Esophagus muscularis mucosa (tissue), 4 donors: ENCODE measurements around the gene RAD51B. TPM values are rescaled to one million over a fixed set of nuclear protein-coding genes. Genes with fewer than 3 reads are reported as not detected.

Source experiments
- DNase-seq: peaks from one replicate; pipeline ENCODE4 v3.0.0-alpha.2; 2017; ENCODE audit errors: extremely low spot score
- H3K27ac ChIP-seq, 4 donors: fragments of 200-600 bp; sonication (generic); replicated peaks in 1 of 4; 1 replicate in 3 of 4; 2 replicates in 1 of 4; pipeline ENCODE4 v1.5.1; 2016 to 2019; ENCODE audit warnings: mild to moderate bottlenecking in 1 of 4
- H3K27me3 ChIP-seq, 4 donors: fragments of 200-600 bp; sonication (generic); one replicate each; pipeline versions ENCODE4 v1.5.1 to v1.6.0; 2016 to 2019
- H3K36me3 ChIP-seq, 4 donors: fragments of 200-600 bp; sonication (generic); one replicate each; pipeline ENCODE4 v1.5.1; 2016 to 2019
- H3K4me1 ChIP-seq, 4 donors: fragments of 200-600 bp; sonication (generic); one replicate each; pipeline ENCODE4 v1.5.1; 2016 to 2019
- H3K4me3 ChIP-seq, 4 donors: fragments of 200-600 bp; sonication (generic); 1 replicate in 2 of 4; 2 replicates in 2 of 4; pipeline ENCODE4 v1.5.1; 2016 to 2019; ENCODE audit warnings: mild to moderate bottlenecking in 4 of 4, moderate library complexity in 1 of 4
- H3K9me3 ChIP-seq, 4 donors: fragments of 200-600 bp; sonication (generic); 1 replicate in 3 of 4; 2 replicates in 1 of 4; pipeline ENCODE4 v1.5.1; 2016 to 2019
- EP300 ChIP-seq: sonication (generic); formaldehyde crosslinking; IDR thresholded peaks from one replicate; pipeline ENCODE4 v1.6.1; 2017; ENCODE audit warnings: antibody characterized with exemption
- POLR2A ChIP-seq: fragments of 450-650 bp; IDR thresholded peaks from one replicate; pipeline ENCODE4 v1.6.1; 2017; ENCODE audit warnings: antibody characterized with exemption, moderate library complexity, mild to moderate bottlenecking, low read depth
- POLR2AphosphoS5 ChIP-seq, 2 donors: sonication (generic); formaldehyde crosslinking; IDR thresholded peaks; one replicate each; pipeline ENCODE4 v1.6.1; 2017; ENCODE audit warnings: antibody characterized with exemption in 2 of 2
- WGBS: methylation state at CpG from one replicate; pipeline ENCODE4 v1.1.5; 2018; 5-methylcytosine and 5-hydroxymethylcytosine counted together
- intact Hi-C: fragments of 100-400 bp; cut with DNase I; formaldehyde crosslinking; loops from one replicate; pipeline ENCODE4 v1.15.1; 2023
- total RNA-seq, 4 donors: library from RNA; depleted of rRNA; stranded (reverse); fragments of >200 nt; gene quantifications; one replicate each; pipeline versions ENCODE4 v1.1.0 to v1.2.1, GENCODE V29; 2016
- TF ChIP-seq, protein P1 (sequence below), 3 experiments: fragments of 200-600 bp in 2 of 3; fragments of 450-650 bp in 1 of 3; sonication (generic) in 2 of 3; IDR thresholded peaks; one replicate each; pipeline ENCODE4 v1.5.1; 2017 to 2019; ENCODE audit warnings: antibody characterized with exemption in 3 of 3, mild to moderate bottlenecking in 2 of 3, moderate library complexity in 1 of 3

Gene RAD51B
- total RNA-seq, 4 donors from 2014 or later = 2.8 to 11.1 (median 5.1) TPM

DNA sequence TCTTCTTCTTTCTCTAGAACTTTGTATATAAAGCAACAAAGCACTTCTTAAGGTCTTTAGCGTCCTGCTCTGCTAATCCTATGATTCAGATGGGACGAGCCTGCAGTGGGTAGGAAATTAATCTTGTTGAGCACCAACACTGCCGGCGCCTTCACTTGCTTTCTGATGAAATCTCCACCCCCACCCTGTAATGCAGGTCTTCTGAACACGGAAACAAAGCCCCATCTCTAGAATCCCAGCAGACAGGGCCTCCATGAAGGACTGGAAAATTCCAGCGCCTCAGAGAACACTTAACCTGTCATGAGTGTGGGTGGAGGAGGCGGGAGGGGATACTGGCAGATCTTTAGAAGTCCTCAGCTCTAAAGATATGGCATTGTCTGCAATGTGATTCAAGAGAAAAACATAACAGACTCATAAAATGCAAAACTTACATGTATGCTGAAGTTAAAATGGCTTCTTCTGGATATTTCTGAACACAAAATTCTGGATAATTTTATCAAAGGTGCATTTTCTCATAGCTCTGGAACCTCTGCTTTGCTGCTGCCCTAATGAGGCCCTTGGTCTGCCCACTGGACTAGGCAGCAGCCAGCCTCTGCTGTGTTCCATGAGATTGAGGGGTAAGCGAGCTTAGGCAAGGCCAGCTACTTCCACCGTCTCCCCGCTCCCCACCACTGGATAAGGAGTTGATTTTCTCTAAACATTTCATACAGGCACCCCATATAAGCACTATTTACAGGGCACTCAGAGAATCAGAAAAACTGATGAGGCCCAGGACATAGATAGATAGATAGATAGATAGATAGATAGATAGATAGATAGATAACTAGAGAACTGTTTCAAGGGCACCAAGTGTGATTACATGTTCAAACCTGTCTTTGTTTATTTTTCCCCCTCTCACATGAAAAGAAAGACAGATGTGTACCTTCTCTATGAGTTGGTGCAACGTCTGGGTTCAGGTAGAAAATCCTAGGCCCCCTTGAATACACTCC is 930.2 kb downstream of the RAD51B start:
- H3K27ac ChIP-seq = no peak overlapping the region
- no peak for DNase-seq

DNA sequence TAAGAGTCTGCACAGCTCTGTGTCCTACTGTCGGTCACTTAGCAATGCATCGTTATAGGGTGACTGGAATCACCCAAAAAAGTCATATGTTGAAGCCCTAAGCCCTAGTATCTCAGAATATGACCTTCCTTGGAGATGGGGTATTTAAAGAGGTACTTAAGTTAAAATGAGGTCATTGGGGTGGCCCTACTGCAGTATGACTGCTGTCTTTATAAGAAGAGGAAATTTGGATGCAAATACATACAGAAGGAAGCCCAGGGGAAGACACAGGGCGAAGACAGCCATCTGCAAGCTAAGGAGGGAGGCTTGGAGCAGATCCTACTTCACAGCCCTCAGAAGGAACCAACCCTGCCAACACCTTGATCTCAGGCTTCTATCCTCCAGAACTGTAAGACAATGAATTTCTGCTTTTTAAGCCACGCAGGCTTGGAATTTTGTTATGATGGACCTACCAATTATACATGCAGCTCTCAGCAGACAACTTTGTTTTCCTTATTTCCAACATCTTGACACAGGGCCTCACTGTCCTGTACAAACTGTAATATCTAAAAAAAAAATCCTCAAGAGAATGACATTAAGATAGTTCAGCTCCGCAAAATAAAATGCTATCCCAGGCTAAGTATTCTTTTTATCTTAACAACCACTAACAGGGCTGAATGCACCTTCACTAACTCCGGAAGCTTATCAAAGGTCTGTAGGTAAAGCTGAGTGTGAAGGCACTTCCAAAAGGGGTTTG is 932.9 kb downstream of the RAD51B start:
- Histone ChIP-seq H3K27ac (peak overlapping the region in 3 of 4 donors; percentile 32 to 60 (median 44)), H3K4me3 (no peak overlapping the region), H3K27me3 (no peaks in the 10 kb centered on the region), H3K36me3 (no peaks in the 10 kb centered on the region), H3K9me3 (no peaks in the 10 kb centered on the region), H3K4me1 (peaks cover 13 to 42% (median 35%) of the 10 kb centered on the region in 4 donors)
- 77% methylated on average over 6 of the region's 6 CpGs for WGBS
- intact Hi-C loops = no loop called here
- TF ChIP-seq EP300 = no peak
- no peak for DNase-seq

More for the DNA sequence above, 930.2 kb downstream of the RAD51B start:
- H3K4me1 ChIP-seq = peaks cover 10 to 25% (median 20%) of the 10 kb centered on the region in 4 donors
- H3K27me3 ChIP-seq = no peaks in the 10 kb centered on the region
- no peaks in the 10 kb centered on the region for H3K36me3 ChIP-seq
- TF ChIP-seq EP300 (no peak), POLR2AphosphoS5 (IDR thresholded peaks at IDR 0.05) (no peak), POLR2A (no peak)
- TF ChIP-seq, protein P1, sequence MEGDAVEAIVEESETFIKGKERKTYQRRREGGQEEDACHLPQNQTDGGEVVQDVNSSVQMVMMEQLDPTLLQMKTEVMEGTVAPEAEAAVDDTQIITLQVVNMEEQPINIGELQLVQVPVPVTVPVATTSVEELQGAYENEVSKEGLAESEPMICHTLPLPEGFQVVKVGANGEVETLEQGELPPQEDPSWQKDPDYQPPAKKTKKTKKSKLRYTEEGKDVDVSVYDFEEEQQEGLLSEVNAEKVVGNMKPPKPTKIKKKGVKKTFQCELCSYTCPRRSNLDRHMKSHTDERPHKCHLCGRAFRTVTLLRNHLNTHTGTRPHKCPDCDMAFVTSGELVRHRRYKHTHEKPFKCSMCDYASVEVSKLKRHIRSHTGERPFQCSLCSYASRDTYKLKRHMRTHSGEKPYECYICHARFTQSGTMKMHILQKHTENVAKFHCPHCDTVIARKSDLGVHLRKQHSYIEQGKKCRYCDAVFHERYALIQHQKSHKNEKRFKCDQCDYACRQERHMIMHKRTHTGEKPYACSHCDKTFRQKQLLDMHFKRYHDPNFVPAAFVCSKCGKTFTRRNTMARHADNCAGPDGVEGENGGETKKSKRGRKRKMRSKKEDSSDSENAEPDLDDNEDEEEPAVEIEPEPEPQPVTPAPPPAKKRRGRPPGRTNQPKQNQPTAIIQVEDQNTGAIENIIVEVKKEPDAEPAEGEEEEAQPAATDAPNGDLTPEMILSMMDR (IDR thresholded peaks at IDR 0.05) = no peak
- no peak overlapping the region for H3K4me3 ChIP-seq
- WGBS = 81% methylated on average over 11 of the region's 11 CpGs
- intact Hi-C loops = no loop called here
- H3K9me3 ChIP-seq = no peaks in the 10 kb centered on the region

DNA sequence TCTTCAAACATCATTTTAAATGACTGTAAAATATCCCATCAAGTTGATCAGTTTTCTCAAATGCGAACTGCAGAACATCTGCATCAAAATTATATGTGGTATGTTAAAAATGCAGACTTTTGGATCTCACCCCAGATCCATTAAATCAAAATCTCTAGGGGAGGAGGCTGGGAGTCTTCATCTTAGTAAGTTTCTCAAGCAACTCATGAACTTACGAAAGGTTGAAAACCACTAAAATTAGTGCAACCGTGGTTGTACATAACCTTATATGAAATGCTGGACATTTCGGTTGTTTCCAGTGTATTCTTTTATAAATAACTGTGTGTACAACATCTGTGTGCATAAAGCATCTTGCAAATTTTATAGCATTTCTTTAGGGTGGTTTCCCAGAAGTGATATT is 934.1 kb downstream of the RAD51B start:
- intact Hi-C loops = no loop called here
- Histone ChIP-seq H3K4me3 (no peak overlapping the region), H3K9me3 (no peaks in the 10 kb centered on the region), H3K27me3 (no peaks in the 10 kb centered on the region), H3K36me3 (no peaks in the 10 kb centered on the region), H3K27ac (no peak overlapping the region), H3K4me1 (peaks cover 24 to 52% (median 41%) of the 10 kb centered on the region in 4 donors)
- TF ChIP-seq, protein P1 (IDR thresholded peaks at IDR 0.05) = no peak
- no peak for DNase-seq
- whole genome bisulfite sequencing = 71% methylated on average over 4 of the region's 4 CpGs

DNA sequence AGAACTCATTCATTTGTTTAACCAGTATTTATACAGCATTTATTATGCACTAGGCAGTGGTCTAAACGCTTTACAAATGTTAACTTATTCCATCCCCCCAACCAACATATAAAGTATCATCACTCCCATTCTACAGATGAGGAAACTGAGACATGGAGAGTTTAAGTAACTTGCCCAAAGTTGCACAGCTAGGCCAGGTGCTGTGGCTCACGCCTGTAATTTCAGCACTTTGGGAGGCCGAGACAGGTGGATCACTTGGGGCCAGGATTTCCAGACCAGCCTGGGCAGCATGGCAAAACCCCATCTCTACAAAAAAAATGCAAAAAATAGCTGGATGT is 935.4 kb downstream of the RAD51B start:
- Histone ChIP-seq H3K27me3 (no peaks in the 10 kb centered on the region), H3K36me3 (no peaks in the 10 kb centered on the region), H3K9me3 (no peaks in the 10 kb centered on the region), H3K27ac (no peak overlapping the region), H3K4me1 (peaks cover 21 to 52% (median 39%) of the 10 kb centered on the region in 4 donors), H3K4me3 (no peak overlapping the region)
- intact Hi-C loops = no loop called here
- WGBS = 92% methylated on average over 3 of the region's 3 CpGs
- no peak for DNase-seq
- TF ChIP-seq POLR2AphosphoS5 (IDR thresholded peaks at IDR 0.05) (no peak), EP300 (no peak), POLR2A (no peak)
- TF ChIP-seq, protein P1 (IDR thresholded peaks at IDR 0.05) = no peak

DNA sequence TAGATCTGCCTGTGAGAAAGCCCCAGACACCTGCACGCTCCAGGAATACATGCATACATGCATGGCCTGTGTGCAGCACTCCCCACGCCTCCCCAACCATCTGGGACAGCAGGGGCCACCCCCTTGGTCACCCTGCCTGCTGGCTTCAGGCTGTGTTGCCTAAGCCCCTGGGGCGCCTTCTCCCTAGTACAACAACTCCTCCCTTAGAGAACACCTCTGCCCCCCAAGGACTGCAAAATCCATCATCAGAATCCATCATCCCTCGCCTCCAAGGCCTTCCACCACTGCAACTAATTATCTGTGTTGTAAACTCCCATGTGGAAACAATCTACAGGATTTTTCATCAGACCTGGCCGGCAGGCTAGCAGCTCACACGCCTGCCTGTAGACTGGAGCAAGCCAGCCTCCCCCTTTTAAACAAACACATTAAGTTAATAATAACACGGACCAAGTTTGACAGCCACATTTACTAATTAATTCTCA is 936.5 kb downstream of the RAD51B start:
- no peak overlapping the region for H3K27ac ChIP-seq
- TF ChIP-seq, protein P1 (IDR thresholded peaks at IDR 0.05) = no peak
- TF ChIP-seq EP300 = no peak
- TF ChIP-seq POLR2AphosphoS5 (IDR thresholded peaks at IDR 0.05) = no peak
- TF ChIP-seq POLR2A = no peak
- H3K4me1 ChIP-seq = peaks cover 17 to 52% (median 42%) of the 10 kb centered on the region in 4 donors
- no peaks in the 10 kb centered on the region for H3K27me3 ChIP-seq
- DNase-seq = no peak
- 57% methylated on average over 6 of the region's 7 CpGs for WGBS
- intact Hi-C loops = no loop called here
- no peak overlapping the region for H3K4me3 ChIP-seq
- H3K9me3 ChIP-seq = no peaks in the 10 kb centered on the region
- no peaks in the 10 kb centered on the region for H3K36me3 ChIP-seq
